Mammary epithelial cell (primary cell): ENCODE results near the gene KLK1.

Source experiments
- EZH2 ChIP-seq: IDR thresholded peaks from 2 replicates; pipeline ENCODE4 v1.6.1; 2012; ENCODE audit warnings: low read length, inconsistent platforms, borderline replicate concordance
- TF ChIP-seq, protein P1 (sequence below), 2 donors: IDR thresholded peaks in 1 of 2; conservative IDR thresholded peaks in 1 of 2; 2 replicates each; pipeline ENCODE4 v1.5.1; 2011 to 2012; ENCODE audit warnings: inconsistent platforms in 2 of 2, low read length in 2 of 2, mild to moderate bottlenecking in 2 of 2, control low read depth in 1 of 2, low read depth in 1 of 2; ENCODE audit not compliant: insufficient read depth in 1 of 2; ENCODE audit errors: extremely low read depth in 1 of 2

DNA sequence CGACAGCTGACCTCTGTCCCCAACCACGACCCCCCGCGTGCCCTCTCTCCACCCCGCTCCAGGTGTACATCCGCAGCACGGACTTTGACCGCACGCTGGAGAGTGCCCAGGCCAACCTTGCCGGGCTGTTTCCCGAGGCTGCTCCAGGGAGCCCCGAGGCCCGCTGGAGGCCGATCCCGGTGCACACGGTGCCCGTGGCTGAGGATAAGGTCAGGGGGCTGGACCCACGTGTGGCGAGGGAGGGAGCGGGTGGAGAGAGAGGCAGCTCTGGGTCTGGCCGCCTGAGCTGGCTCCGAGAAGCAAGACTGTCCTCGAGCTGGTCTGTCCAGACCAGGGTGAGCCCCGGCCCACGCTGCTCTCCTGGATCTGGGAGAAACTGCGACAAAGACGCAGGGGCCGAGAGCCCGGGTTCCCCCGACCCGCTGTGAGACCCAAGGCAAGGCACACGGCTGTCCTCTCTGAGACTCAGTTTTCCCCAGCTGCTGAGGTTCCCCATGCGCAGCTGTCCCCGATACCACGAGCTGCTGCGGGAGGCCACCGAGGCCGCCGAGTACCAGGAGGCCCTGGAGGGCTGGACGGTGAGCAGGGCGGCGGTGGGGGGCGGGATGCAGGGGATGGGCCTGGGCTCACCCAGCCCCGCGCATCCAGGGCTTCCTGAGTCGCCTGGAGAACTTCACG, 31.9 kb downstream of the KLK1 start:
- TF ChIP-seq, protein P1, sequence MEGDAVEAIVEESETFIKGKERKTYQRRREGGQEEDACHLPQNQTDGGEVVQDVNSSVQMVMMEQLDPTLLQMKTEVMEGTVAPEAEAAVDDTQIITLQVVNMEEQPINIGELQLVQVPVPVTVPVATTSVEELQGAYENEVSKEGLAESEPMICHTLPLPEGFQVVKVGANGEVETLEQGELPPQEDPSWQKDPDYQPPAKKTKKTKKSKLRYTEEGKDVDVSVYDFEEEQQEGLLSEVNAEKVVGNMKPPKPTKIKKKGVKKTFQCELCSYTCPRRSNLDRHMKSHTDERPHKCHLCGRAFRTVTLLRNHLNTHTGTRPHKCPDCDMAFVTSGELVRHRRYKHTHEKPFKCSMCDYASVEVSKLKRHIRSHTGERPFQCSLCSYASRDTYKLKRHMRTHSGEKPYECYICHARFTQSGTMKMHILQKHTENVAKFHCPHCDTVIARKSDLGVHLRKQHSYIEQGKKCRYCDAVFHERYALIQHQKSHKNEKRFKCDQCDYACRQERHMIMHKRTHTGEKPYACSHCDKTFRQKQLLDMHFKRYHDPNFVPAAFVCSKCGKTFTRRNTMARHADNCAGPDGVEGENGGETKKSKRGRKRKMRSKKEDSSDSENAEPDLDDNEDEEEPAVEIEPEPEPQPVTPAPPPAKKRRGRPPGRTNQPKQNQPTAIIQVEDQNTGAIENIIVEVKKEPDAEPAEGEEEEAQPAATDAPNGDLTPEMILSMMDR (conservative IDR thresholded peaks at IDR 0.05 in 1 of 2, IDR thresholded peaks at IDR 0.05 in 1 of 2; ENCODE audit: extremely low read depth in 1 of 2, insufficient read depth in 1 of 2, low read depth in 1 of 2, low read length in 2 of 2), result no peak
- no peak for TF ChIP-seq EZH2
